Spinal cord (tissue), 10 donors: ENCODE results near the gene FAM78A. TPM values are rescaled to one million over a fixed set of nuclear protein-coding genes. Genes with fewer than 3 reads are reported as not detected.
A peak's percentile ranks its signal among the peaks of the same experiment; 100 is the strongest.

Experiments
- DNase-seq, 6 donors: peaks; one replicate each; pipeline versions ENCODE4 v3.0.0 to v3.0.0-alpha.2; 2013 to 2015; ENCODE audit warnings: low spot score in 6 of 6, low read depth in 4 of 6
- H3K27ac ChIP-seq: one replicate; pipeline ENCODE4 v1.5.1; 2013; ENCODE audit warnings: low read depth, low read length, control low read depth
- H3K27me3 ChIP-seq: one replicate; pipeline ENCODE4 v1.6.1; 2013; ENCODE audit warnings: low read length; ENCODE audit not compliant: control insufficient read depth, insufficient read depth
- H3K36me3 ChIP-seq: one replicate; pipeline ENCODE4 v1.6.1; 2013; ENCODE audit warnings: low read length; ENCODE audit not compliant: control insufficient read depth, insufficient read depth
- H3K4me1 ChIP-seq: one replicate; pipeline ENCODE4 v1.6.1; 2013; ENCODE audit warnings: low read length; ENCODE audit not compliant: control insufficient read depth, insufficient read depth
- H3K4me3 ChIP-seq: one replicate; pipeline ENCODE4 v1.5.1; 2013; ENCODE audit warnings: low read depth, low read length, control low read depth
- H3K9me3 ChIP-seq: one replicate; pipeline ENCODE4 v1.6.1; 2013; ENCODE audit warnings: low read length; ENCODE audit not compliant: control insufficient read depth, insufficient read depth
- WGBS: methylation state at CpG from one replicate; pipeline ENCODE4 v1.1.5; 2013; ENCODE audit warnings: missing lambda C conversion rate; ENCODE audit not compliant: insufficient coverage; 5-methylcytosine and 5-hydroxymethylcytosine counted together
- polyA plus RNA-seq, 2 donors: library from polyadenylated mRNA; unstranded; fragments of 120-200 nt; gene quantifications; one replicate each; pipeline ENCODE4 v1.2.1, GENCODE V29; 2013; ENCODE audit not compliant: insufficient read length in 2 of 2
- total RNA-seq, 2 donors: library from RNA; depleted of rRNA in 1 of 2; stranded (reverse); fragments of 120-200 nt in 1 of 2; fragments of >200 nt in 1 of 2; gene quantifications; one replicate each; pipeline versions ENCODE4 v1.2.3 to v1.2.4, GENCODE V29; 2013 to 2014
- donor health status: healthy.

The FAM78A gene
- total and polyA plus RNA-seq, 4 donors, result 2.7 to 7.4 (median 4.5) TPM

DNA sequence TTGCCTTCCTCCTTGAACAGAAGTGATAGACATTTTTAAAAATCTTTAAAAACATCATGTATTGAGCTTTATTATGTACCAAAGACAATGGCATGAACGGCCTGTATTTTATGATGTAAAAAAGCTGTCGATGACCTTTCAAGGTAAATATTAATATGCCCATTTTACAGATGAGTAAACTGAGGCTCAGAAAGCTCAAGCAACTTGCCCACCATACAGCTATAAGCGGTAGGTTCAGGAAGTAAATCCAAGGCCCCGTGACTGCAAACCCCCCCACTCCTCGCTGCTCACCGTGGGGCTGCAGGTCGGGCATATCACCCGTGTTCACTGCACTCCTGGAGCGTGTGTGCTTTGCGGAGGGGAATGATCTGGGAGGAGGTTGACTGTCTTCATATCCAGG is 16.6 kb upstream of the FAM78A start:
- H3K4me1 ChIP-seq, result peaks cover 44% of the 10 kb centered on the region
- peaks cover 28% of the 10 kb centered on the region for H3K36me3 ChIP-seq
- H3K27ac ChIP-seq, result no peak overlapping the region
- no peak for DNase-seq
- no peaks in the 10 kb centered on the region for H3K27me3 ChIP-seq
- H3K9me3 ChIP-seq, result no peaks in the 10 kb centered on the region
- 92% methylated on average over 8 of the region's 10 CpGs for WGBS
- no peak overlapping the region for H3K4me3 ChIP-seq

DNA sequence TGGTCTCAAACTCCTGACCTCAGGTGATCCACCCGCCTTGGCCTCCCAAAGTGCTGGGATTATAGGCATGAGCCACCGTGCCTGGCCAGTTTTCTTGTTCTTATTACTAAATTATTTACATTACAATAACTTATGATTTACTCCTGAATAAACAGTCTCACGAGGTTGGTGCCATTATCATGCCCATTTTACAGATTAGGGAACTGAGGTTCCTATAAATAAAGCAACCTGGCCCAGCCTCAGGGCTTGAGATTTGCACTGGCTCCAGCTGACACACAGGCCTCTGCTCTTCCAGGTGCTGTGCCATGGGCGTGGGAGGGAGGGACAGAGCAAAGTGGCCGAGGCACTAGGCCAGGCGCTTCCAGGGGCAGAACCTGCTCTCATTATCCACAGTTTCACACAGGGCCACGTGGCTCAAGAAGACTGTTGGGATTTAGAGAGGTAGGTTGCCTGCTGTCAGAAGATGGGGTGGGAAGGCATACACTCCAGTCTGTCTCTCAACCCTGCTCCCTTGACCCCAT is 15.5 kb upstream of the FAM78A start:
- peaks cover 46% of the 10 kb centered on the region for H3K4me1 ChIP-seq
- no peak overlapping the region for H3K4me3 ChIP-seq
- H3K36me3 ChIP-seq, result peaks cover 28% of the 10 kb centered on the region
- no peaks in the 10 kb centered on the region for H3K27me3 ChIP-seq
- H3K27ac ChIP-seq, result no peak overlapping the region
- no peaks in the 10 kb centered on the region for H3K9me3 ChIP-seq
- WGBS, result 80% methylated on average over 1 of the region's 7 CpGs
- DNase-seq, result no peak

DNA sequence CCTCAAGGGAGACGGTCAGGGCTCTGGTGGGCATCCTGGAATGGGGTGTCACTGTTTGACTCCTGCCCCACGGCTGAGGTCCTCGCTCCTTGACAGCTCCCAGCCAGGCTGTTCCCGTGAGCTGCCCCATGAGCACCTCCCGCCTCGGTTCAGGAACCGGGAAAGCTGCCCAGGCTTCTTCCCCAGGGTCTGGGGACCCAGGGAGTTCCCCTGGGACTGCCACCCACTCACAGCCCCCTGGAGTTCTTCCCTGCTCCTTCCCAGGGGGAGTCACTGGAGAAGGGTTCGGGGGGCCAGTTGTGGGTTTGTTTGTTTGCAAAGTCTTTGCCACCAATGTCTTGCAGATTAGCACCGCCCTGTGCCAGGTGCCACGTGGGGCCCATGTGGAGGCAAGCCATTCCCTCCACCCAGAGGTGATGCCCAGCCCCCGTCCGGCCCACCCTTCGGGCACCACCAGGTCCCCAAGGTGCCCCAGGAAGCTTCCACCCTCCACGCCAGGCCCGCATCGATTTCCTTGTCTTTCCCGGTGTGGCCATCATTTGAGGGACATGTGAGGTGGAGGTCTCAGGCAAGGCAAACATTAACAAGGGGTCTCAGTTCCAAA is 14.6 kb upstream of the FAM78A start:
- Histone ChIP-seq H3K4me1 (peaks cover 46% of the 10 kb centered on the region), H3K36me3 (peaks cover 25% of the 10 kb centered on the region), H3K27ac (no peak overlapping the region), H3K4me3 (no peak overlapping the region), H3K9me3 (no peaks in the 10 kb centered on the region), H3K27me3 (no peaks in the 10 kb centered on the region)
- no peak for DNase-seq
- 80% methylated on average over 14 of the region's 17 CpGs for WGBS

DNA sequence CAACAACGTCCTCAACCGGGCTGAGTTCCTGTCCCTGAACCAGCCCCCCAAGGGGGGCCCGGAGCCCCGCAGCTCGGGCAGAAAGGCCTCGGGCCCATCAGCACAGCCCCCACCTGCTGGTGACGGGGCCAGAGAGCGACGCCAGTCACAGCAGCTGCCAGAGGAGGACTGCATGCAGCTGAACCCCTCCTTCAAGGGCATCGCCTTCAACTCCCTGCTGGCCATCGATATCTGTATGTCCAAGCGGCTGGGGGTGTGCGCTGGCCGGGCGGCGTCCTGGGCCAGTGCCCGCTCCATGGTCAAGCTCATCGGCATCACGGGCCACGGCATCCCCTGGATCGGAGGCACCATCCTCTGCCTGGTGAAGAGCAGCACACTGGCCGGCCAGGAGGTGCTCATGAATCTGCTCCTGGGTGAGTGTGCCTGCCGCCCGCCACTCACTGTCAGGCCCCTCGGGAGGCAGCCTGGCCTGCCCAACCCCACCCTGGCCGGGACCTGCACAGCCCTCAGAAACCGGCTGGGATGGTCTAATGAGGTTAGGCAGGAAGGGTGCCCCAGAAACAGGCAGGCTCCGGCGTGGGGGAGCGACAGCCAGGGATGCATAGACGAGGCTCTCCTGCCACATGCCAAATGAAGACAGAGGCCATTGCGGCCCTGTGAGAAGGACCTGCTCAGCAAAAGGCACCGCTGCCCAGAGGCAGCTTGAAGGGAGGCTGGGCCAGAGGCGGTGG is 13.9 kb upstream of the FAM78A start:
- DNase-seq, result peak in 2 of 6 donors; percentile 27 to 51

GRCh38 chr9:131289301-131290035 is 13.2 kb upstream of the FAM78A start, which contains the start of gene PLPP7:
TSS of gene PLPP7 (plus strand) at chr9:131289723. CDS start at chr9:131289998, 275 bp downstream.
- DNase-seq, result peak; percentile 52 to 93 (median 60)
- Histone ChIP-seq H3K9me3 (no peaks in the 10 kb centered on the region), H3K36me3 (peaks cover 23% of the 10 kb centered on the region), H3K4me1 (peaks cover 46% of the 10 kb centered on the region), H3K27me3 (no peaks in the 10 kb centered on the region), H3K4me3 (peak within 1 kb of the TSS; percentile 45), H3K27ac (peak within 1 kb of the TSS; percentile 54)
- 24% methylated on average over 28 of the region's 28 CpGs for WGBS

More for the DNA sequence above, 13.9 kb upstream of the FAM78A start:
- H3K4me3 ChIP-seq, result peak overlapping the region; percentile 45
- peaks cover 46% of the 10 kb centered on the region for H3K4me1 ChIP-seq
- peak overlapping the region; percentile 54 for H3K27ac ChIP-seq
- peaks cover 23% of the 10 kb centered on the region for H3K36me3 ChIP-seq
- no peaks in the 10 kb centered on the region for H3K27me3 ChIP-seq
- H3K9me3 ChIP-seq, result no peaks in the 10 kb centered on the region
- WGBS, result 60% methylated on average over 34 of the region's 34 CpGs

DNA sequence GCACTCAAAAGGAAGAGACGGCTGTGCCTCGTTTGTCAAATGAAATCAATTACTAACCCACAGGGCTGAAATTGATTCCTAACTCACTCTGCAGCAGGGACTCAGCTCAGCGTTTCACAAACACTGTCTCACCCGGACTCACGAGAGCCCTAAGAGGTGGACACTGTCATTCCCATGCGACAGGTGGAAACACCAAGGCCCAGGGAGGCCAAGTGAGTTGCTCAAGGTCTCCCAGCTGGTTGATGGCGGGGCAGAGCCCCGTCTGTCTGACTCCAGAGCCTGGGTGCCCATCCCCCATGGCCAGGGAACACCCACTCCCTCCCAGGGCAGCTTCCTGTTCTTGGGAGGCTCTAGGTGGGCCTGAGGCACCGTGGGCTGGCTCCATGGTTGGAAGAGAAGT is 11.9 kb upstream of the FAM78A start:
- 83% methylated on average over 8 of the region's 9 CpGs for WGBS
- Histone ChIP-seq H3K4me1 (peaks cover 42% of the 10 kb centered on the region), H3K27me3 (peaks cover 2% of the 10 kb centered on the region), H3K9me3 (no peaks in the 10 kb centered on the region), H3K4me3 (no peak overlapping the region), H3K27ac (no peak overlapping the region), H3K36me3 (peaks cover 14% of the 10 kb centered on the region)
- DNase-seq, result no peak

DNA sequence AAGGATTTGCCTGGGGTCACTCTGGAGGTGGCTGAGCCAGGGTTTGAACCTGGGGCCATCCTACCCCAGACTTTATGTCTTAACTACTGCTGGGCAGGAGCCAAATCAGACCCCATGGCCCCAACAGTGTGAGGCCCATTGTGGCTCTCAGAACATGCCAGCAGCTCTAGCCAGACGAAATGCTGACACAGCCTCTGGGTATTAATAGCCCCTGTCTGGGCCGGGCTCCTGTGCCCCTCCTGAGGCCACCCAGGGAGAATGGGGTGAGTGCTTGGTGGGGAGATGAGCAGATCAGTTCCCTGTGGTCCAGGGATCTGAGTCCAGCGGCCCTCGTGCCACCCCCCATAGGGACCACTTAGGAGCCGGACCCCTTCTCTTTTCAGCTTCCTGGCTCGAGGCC is 11.0 kb upstream of the FAM78A start:
- no peaks in the 10 kb centered on the region for H3K9me3 ChIP-seq
- H3K4me3 ChIP-seq, result no peak overlapping the region
- H3K27ac ChIP-seq, result no peak overlapping the region
- WGBS, result 68% methylated on average over 4 of the region's 6 CpGs
- H3K27me3 ChIP-seq, result peaks cover 9% of the 10 kb centered on the region
- H3K4me1 ChIP-seq, result peaks cover 47% of the 10 kb centered on the region
- no peak for DNase-seq
- peaks cover 12% of the 10 kb centered on the region for H3K36me3 ChIP-seq

- peaks cover 21% of the 10 kb centered on the region for H3K27me3 ChIP-seq
- no peaks in the 10 kb centered on the region for H3K36me3 ChIP-seq
- H3K4me1 ChIP-seq, result peaks cover 31% of the 10 kb centered on the region
- H3K9me3 ChIP-seq, result no peaks in the 10 kb centered on the region
- H3K4me3 ChIP-seq, result no peak overlapping the region
- H3K27ac ChIP-seq, result no peak overlapping the region
- DNase-seq, result no peak
- WGBS, result 87% methylated on average over 6 of the region's 6 CpGs
Measured at GRCh38 chr9:131284856-131285255, 8.5 kb upstream of the FAM78A start.

GRCh38 chr9:131282688-131283422 is 6.5 kb upstream of the FAM78A start:
- H3K36me3 ChIP-seq, result no peaks in the 10 kb centered on the region
- peaks cover 21% of the 10 kb centered on the region for H3K27me3 ChIP-seq
- peak in 2 of 6 donors; percentile 11 to 36 for DNase-seq

More at GRCh38 chr9:131282688-131283422, 6.5 kb upstream of the FAM78A start:
- no peaks in the 10 kb centered on the region for H3K9me3 ChIP-seq
- 3% methylated on average over 61 of the region's 61 CpGs for WGBS
- peaks cover 17% of the 10 kb centered on the region for H3K4me1 ChIP-seq
- no peak overlapping the region for H3K4me3 ChIP-seq
- no peak overlapping the region for H3K27ac ChIP-seq
